ENCODE data around the gene ASS1.

The ASS1 gene

GRCh38 chr9:130549093-130549735 lies 104.5 kb downstream of the ASS1 start:
- Histone ChIP-seq H3K27ac (ENCODE audit: low read length) (no peak overlapping the region), H3K9ac (ENCODE audit: low read length) (no peak overlapping the region), H3K36me3 (ENCODE audit: control insufficient read depth, low read depth, low read length) (no peaks in the 10 kb centered on the region), H3K4me3 (ENCODE audit: low read length) (no peak overlapping the region), H3K9me3 (ENCODE audit: control insufficient read depth, low read depth, low read length) (peaks cover 2% of the 10 kb centered on the region), H3K4me1 (ENCODE audit: control insufficient read depth, low read depth, low read length) (no peaks in the 10 kb centered on the region), H3K27me3 (ENCODE audit: control insufficient read depth, insufficient read depth, low read length) (no peaks in the 10 kb centered on the region)
